ENCODE measurements around the gene HPSE2.
"Not testable (repeated sequence)": the region's sequence is repeated elsewhere in the genome, so short reads cannot be mapped to it uniquely, and the experiment has no call there.

Gene HPSE2

GRCh38 chr10:98919899-98920298 is 315.8 kb downstream of the HPSE2 start:
- DNase-seq (ENCODE audit: low read depth in 2 of 2), result no peak

GRCh38 chr10:98917828-98918227 is 317.8 kb downstream of the HPSE2 start:
- no peak for DNase-seq (ENCODE audit: low read depth in 2 of 2)

- DNase-seq (ENCODE audit: low read depth in 2 of 2), result no peak
Measured at GRCh38 chr10:98916526-98917125, 319.0 kb downstream of the HPSE2 start.

DNA sequence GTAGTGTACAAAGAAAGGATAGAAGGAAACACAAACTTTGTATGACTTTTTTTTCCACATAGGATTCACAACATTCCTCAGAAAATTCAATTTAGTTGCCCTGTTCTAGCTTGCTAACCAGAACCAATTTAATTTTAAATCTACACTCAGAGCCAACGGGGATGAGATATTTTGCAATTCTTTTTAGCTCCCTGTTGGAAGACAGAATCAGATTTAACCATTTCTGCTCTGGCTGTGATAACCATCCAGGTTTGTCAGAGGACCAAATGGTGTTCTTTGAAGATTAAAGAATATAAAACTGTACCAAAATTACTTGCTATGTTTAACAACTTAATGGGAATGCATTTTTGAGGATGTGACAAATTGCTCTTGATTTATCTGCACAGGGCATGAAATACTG is 319.7 kb downstream of the HPSE2 start:
- DNase-seq (ENCODE audit: low read depth in 2 of 2), result no peak

DNA sequence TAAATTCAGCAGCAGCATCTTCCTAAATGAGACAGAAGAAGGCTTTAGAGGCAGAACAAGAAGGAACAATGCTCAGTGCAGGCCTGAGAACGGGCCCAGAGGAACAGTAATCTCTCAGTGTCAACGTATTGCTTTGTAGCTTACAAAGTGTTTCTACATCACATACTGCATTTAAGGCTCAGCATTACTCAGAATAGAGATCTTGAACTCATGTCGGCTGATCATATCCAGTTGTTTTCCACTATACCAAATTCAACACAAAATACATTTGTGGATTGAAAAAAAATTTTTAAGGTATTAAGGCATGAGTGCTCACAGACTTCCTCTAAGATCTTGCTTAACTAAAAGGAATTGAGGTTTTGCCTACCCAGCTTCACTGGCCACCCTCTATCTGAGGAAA is 325.1 kb downstream of the HPSE2 start:
- no peak for DNase-seq (ENCODE audit: low read depth in 2 of 2)

DNA sequence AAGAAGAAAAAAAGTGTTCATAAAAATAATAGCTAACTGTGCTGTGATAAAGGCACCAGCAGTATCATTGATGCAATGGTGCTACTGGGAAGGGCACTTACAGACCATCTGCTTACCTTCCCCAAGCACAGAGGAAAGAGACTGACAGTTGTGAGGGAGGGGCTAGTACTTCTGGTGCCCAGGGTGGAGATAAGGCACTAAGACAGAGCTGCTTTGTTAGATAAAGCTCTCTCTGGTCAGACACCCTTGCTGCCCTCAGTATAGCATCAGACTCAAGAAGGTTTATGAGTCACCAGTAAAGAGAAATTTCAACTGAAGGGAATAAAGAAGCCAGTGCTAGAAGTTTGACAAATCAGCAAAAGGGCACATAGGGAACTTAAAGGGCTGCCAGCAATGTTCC is 325.6 kb downstream of the HPSE2 start:
- no peak for DNase-seq (ENCODE audit: low read depth in 2 of 2)

DNA sequence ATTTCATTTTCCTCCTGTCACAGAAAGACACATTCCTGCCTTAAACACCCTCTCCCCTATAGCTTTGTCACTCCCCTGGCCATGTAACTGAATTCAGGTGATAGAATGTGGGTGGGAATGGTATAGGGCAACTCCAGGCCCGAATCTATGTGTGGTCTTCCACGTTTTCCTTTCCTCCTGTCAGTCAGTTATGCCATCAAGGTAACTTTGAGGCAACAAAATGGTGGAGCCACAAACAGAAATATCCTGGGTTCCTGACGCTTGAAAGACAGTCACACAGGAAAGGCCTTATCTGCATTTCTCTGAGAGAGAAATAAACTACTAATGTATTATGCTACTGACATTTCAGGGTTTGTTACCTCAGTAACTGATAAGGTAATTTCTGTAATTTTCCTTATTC is 326.8 kb downstream of the HPSE2 start:
- no peak for DNase-seq (ENCODE audit: low read depth in 2 of 2)

- not testable (repeated sequence) for DNase-seq (ENCODE audit: low read depth in 2 of 2)
Measured at GRCh38 chr10:98908247-98908646, 327.4 kb downstream of the HPSE2 start.

GRCh38 chr10:98901441-98902110 is 334.1 kb downstream of the HPSE2 start:
- DNase-seq (ENCODE audit: low read depth in 2 of 2), result no peak

GRCh38 chr10:98899018-98899417 is 336.6 kb downstream of the HPSE2 start:
- DNase-seq (ENCODE audit: low read depth in 2 of 2), result no peak

GRCh38 chr10:98892523-98892922 is 343.1 kb downstream of the HPSE2 start:
- no peak for DNase-seq (ENCODE audit: low read depth in 2 of 2)

GRCh38 chr10:98886686-98887085 is 349.0 kb downstream of the HPSE2 start:
- no peak for DNase-seq (ENCODE audit: low read depth in 2 of 2)

- no peak for DNase-seq (ENCODE audit: low read depth in 2 of 2)
Measured at GRCh38 chr10:98885378-98885777, 350.3 kb downstream of the HPSE2 start.

- DNase-seq (ENCODE audit: low read depth in 2 of 2), result no peak
Measured at GRCh38 chr10:98881789-98882188, 353.9 kb downstream of the HPSE2 start.

GRCh38 chr10:98880971-98881370 is 354.7 kb downstream of the HPSE2 start:
- no peak for DNase-seq (ENCODE audit: low read depth in 2 of 2)

DNA sequence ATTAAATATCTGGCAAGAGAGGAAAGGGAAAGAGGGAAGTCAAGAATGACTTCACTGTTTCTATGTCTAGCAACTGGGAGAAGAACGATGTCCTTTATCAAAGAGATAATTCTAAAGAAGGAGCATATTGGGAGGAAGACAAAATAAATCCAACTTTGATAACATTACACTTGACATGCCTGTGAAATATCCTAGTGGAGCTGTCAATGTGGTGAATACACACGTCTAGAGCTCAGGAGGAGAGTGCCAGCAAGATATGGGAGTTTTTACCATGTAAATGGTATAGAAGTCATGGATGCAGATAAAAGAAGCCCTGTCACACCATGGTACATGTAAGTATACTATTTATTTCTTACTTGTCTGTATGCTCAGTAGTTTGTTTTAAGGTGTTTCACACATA is 356.7 kb downstream of the HPSE2 start:
- DNase-seq (ENCODE audit: low read depth in 2 of 2), result no peak

- no peak for DNase-seq (ENCODE audit: low read depth in 2 of 2)
Measured at GRCh38 chr10:98878418-98878817, 357.2 kb downstream of the HPSE2 start.

- DNase-seq (ENCODE audit: low read depth in 2 of 2), result no peak
Measured at GRCh38 chr10:98861962-98862361, 373.7 kb downstream of the HPSE2 start.

- no peak for DNase-seq (ENCODE audit: low read depth in 2 of 2)
Measured at GRCh38 chr10:98858525-98858924, 377.1 kb downstream of the HPSE2 start.

DNA sequence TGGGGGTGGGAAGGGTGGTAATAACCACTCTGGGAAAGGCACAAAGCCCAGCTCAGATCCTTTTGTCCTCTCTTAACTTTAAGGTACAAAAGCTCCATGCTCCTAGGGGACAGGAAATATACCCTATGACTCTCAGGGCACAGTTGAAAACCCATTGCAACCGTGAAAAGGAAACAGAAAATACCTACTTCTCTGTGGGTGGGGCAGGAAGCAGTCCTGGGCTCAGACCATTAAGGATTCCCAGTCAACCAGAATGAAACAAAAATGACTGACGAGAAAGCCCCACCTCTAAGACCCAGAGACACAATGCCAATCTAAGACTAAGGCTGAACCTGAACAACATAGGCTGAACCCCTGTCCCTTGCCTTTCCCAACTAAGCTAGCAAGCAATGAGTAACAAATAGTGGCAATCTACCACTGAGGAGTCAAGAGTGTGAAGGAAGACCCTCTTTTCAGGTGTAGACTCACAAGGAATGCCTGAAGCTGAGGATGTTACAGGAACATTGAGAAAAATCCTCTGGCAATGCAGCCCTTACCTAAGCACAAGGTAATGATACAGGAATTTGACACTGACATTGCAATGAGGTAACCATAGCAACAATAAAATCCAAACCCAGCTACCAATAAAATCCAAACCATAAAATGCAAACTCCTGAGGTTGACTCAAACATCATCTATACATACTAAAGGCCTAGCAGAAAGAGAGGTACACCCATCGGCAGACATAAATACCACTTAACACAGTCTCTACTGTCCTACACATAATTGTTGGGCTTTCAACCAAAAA is 380.1 kb downstream of the HPSE2 start:
- no peak for DNase-seq (ENCODE audit: low read depth in 2 of 2)

- DNase-seq (ENCODE audit: low read depth in 2 of 2), result no peak
Measured at GRCh38 chr10:98852686-98853085, 383.0 kb downstream of the HPSE2 start.

DNA sequence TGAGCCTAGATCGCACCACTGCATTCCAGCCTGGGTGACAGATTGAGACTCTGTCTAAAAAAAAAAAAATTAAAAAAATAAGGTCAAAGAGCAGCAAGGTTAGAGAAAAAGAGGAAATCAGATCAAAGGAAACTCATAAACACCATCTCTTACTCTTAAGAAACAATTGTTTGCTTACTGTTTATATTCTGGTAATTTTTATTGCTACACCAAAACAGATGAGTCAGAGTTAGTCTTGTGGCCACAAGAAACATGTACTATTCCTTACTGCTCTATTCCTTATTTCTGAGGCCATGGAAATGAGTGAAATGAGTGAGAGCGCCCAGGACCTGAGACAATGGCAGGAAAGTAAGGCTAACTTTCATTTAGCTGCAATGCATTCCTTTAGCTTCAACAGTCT is 387.3 kb downstream of the HPSE2 start:
- DNase-seq (ENCODE audit: low read depth in 2 of 2), result no peak

GRCh38 chr10:98846787-98847186 is 388.9 kb downstream of the HPSE2 start:
- DNase-seq (ENCODE audit: low read depth in 2 of 2), result no peak

Measured in stimulated activated CD4-positive, alpha-beta T cell treated with anti-CD3 and anti-CD28 coated beads, Interleukin-4, amount 100 ng/mL, for 48 hours (primary cell).